NCI-H524 (cell line): ENCODE data around the gene CEP97.
"Not testable (repeated sequence)": the region's sequence is repeated elsewhere in the genome, so short reads cannot be mapped to it uniquely, and the experiment has no call there.

Experiments used
- DNase-seq, 2 experiments: peaks; one replicate each; lab custom pipeline; 2025; lab: John Stamatoyannopoulos, UW

Gene CEP97

GRCh38 chr3:101703169-101703568 lies 21.2 kb upstream of the CEP97 start:
- DNase-seq, result no peak

GRCh38 chr3:101704639-101705038 lies 19.8 kb upstream of the CEP97 start:
- not testable (repeated sequence) for DNase-seq

- DNase-seq, result no peak
Measured at GRCh38 chr3:101709126-101709525, 15.3 kb upstream of the CEP97 start.

GRCh38 chr3:101718455-101718854 lies 6.0 kb upstream of the CEP97 start:
- no peak for DNase-seq

- no peak for DNase-seq
Measured at GRCh38 chr3:101719604-101720185, 4.7 kb upstream of the CEP97 start.

- peak in 1 of 2 experiments; percentile 47 for DNase-seq
Measured at GRCh38 chr3:101720851-101721840, 3.3 kb upstream of the CEP97 start.

GRCh38 chr3:101722394-101723173 lies 1.8 kb upstream of the CEP97 start:
- DNase-seq, result no peak

- DNase-seq, result peak; percentile 41 to 65
Measured at GRCh38 chr3:101725194-101725889, 928 bp downstream of the CEP97 start.

GRCh38 chr3:101725890-101726275 lies 1.5 kb downstream of the CEP97 start:
- no peak for DNase-seq

- DNase-seq, result no peak
Measured at GRCh38 chr3:101729586-101729985, 5.2 kb downstream of the CEP97 start.

- DNase-seq, result no peak
Measured at GRCh38 chr3:101730839-101731238, 6.4 kb downstream of the CEP97 start.

GRCh38 chr3:101732240-101732641 lies 7.8 kb downstream of the CEP97 start:
- DNase-seq, result no peak

- no peak for DNase-seq
Measured at GRCh38 chr3:101735833-101736232, 11.4 kb downstream of the CEP97 start.

GRCh38 chr3:101741914-101742313 lies 17.5 kb downstream of the CEP97 start:
- not testable (repeated sequence) for DNase-seq

GRCh38 chr3:101744811-101745210 lies 20.4 kb downstream of the CEP97 start:
- no peak for DNase-seq

- DNase-seq, result not testable (repeated sequence)
Measured at GRCh38 chr3:101745934-101746333, 21.5 kb downstream of the CEP97 start.

GRCh38 chr3:101753386-101754113 lies 29.1 kb downstream of the CEP97 start:
- DNase-seq, result not testable (repeated sequence)

GRCh38 chr3:101758224-101758623 lies 33.8 kb downstream of the CEP97 start:
- no peak for DNase-seq

GRCh38 chr3:101762041-101762646 lies 37.7 kb downstream of the CEP97 start:
- no peak for DNase-seq

- not testable (repeated sequence) for DNase-seq
Measured at GRCh38 chr3:101777745-101778281, 53.4 kb downstream of the CEP97 start.
